SK-N-SH treated with all-trans-retinoic acid at 6 μM for 48 hours (cell line): Measurements from ENCODE around the gene ATAD3B.

Experiments used
- PPARA ChIP-seq: fragments of 250-450 bp; sonication (Bioruptor Pico); IDR thresholded peaks from 2 replicates; pipeline ENCODE4 v1.5.0; 2020; ENCODE audit warnings: mild to moderate bottlenecking, borderline replicate concordance
- RARB ChIP-seq: fragments of 250-450 bp; sonication (Bioruptor Pico); IDR thresholded peaks from 2 replicates; pipeline ENCODE4 v1.8.0; 2021; ENCODE audit warnings: mild to moderate bottlenecking, moderate library complexity
- TCF4 ChIP-seq: fragments of 250-450 bp; sonication (Bioruptor Pico); IDR thresholded peaks from 2 replicates; pipeline ENCODE4 v1.8.0; 2021; ENCODE audit warnings: mild to moderate bottlenecking, moderate library complexity, borderline replicate concordance
- TOX ChIP-seq: fragments of 250-450 bp; sonication (Bioruptor Pico); IDR thresholded peaks from 2 replicates; pipeline ENCODE4 v1.8.0; 2021; ENCODE audit warnings: mild to moderate bottlenecking, moderate library complexity, borderline replicate concordance
- ZFP3 ChIP-seq: fragments of 250-450 bp; sonication (Bioruptor Pico); IDR thresholded peaks from 2 replicates; pipeline ENCODE4 v1.5.0; 2020; ENCODE audit warnings: mild to moderate bottlenecking, moderate library complexity
- ZNF565 ChIP-seq: fragments of 450-650 bp; formaldehyde crosslinking; conservative IDR thresholded peaks from 2 replicates; pipeline ENCODE4 v1.5.0; 2020; ENCODE audit warnings: low read depth, mild to moderate bottlenecking, moderate library complexity
- ZNF8 ChIP-seq: fragments of 450-650 bp; formaldehyde crosslinking; IDR thresholded peaks from 2 replicates; pipeline ENCODE4 v1.5.0; 2020; ENCODE audit warnings: mild to moderate bottlenecking, moderate library complexity
- TF ChIP-seq, protein P1 (sequence below): fragments of 250-450 bp; sonication (Bioruptor Pico); IDR thresholded peaks from 2 replicates; pipeline ENCODE4 v1.8.0; 2020; ENCODE audit warnings: mild to moderate bottlenecking, moderate library complexity, borderline replicate concordance
- TF ChIP-seq, protein P2 (sequence below): fragments of 250-450 bp; sonication (Bioruptor Pico); IDR thresholded peaks from 2 replicates; pipeline ENCODE4 v1.8.0; 2021; ENCODE audit warnings: low read depth, mild to moderate bottlenecking, moderate library complexity, borderline replicate concordance

DNA sequence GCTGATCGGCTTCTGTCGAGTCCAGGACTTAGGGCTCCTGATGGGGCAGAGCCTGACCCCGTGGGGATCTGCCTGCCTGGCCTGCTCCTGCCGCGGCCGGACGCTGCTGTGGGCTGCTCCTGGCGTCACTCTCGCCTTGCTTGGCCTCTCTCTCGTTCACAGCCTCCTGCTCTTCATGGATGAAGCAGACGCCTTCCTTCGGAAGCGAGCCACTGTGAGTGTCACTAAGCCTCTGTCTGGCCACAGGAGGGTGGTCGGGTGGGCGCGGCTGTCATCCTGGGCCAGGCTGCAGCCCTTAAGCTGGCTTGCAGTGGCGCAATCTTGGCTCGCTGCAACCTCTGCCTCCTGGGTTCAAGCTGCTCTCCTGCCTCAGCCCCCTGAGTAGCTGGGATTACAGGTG lies 16.1 kb downstream of the ATAD3B start:
- TF ChIP-seq ZFP3 (CRISPR knock-in tag) (no peak), TCF4 (CRISPR knock-in tag) (no peak), ZNF8 (CRISPR knock-in tag) (no peak), TOX (CRISPR knock-in tag) (no peak), PPARA (no peak), ZNF565 (no peak), RARB (CRISPR knock-in tag) (no peak)
- TF ChIP-seq, protein P1, sequence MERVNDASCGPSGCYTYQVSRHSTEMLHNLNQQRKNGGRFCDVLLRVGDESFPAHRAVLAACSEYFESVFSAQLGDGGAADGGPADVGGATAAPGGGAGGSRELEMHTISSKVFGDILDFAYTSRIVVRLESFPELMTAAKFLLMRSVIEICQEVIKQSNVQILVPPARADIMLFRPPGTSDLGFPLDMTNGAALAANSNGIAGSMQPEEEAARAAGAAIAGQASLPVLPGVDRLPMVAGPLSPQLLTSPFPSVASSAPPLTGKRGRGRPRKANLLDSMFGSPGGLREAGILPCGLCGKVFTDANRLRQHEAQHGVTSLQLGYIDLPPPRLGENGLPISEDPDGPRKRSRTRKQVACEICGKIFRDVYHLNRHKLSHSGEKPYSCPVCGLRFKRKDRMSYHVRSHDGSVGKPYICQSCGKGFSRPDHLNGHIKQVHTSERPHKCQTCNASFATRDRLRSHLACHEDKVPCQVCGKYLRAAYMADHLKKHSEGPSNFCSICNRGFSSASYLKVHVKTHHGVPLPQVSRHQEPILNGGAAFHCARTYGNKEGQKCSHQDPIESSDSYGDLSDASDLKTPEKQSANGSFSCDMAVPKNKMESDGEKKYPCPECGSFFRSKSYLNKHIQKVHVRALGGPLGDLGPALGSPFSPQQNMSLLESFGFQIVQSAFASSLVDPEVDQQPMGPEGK (CRISPR knock-in tag): no peak
- TF ChIP-seq, protein P2, sequence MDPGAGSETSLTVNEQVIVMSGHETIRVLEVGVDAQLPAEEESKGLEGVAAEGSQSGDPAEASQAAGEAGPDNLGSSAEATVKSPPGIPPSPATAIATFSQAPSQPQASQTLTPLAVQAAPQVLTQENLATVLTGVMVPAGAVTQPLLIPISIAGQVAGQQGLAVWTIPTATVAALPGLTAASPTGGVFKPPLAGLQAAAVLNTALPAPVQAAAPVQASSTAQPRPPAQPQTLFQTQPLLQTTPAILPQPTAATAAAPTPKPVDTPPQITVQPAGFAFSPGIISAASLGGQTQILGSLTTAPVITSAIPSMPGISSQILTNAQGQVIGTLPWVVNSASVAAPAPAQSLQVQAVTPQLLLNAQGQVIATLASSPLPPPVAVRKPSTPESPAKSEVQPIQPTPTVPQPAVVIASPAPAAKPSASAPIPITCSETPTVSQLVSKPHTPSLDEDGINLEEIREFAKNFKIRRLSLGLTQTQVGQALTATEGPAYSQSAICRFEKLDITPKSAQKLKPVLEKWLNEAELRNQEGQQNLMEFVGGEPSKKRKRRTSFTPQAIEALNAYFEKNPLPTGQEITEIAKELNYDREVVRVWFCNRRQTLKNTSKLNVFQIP: no peak
